ENCODE data around the gene WDR91. TPM values are rescaled to one million over a fixed set of nuclear protein-coding genes. Genes with fewer than 3 reads are reported as not detected.

The WDR91 gene
- 1.5 and 3.0 TPM in 2 replicates for total RNA-seq (2014; rRNA removed; shearing (Covaris generic); ENCODE audit: low replicate concordance)

- peak; percentile 90 for DNase-seq
- peak within 1 kb of the TSS; percentile 74 for H3K4me3 ChIP-seq
- H3K27me3 ChIP-seq = no peaks in the 10 kb centered on the region
- H3K9me3 ChIP-seq = no peaks in the 10 kb centered on the region
- H3K36me3 ChIP-seq = no peaks in the 10 kb centered on the region
Observed at GRCh38 chr7:135211179-135211945, at the start of gene WDR91. Gene WDR91, minus strand, starts transcription at chr7:135211526. Its CDS starts 24 bp downstream, at chr7:135211502.

DNA sequence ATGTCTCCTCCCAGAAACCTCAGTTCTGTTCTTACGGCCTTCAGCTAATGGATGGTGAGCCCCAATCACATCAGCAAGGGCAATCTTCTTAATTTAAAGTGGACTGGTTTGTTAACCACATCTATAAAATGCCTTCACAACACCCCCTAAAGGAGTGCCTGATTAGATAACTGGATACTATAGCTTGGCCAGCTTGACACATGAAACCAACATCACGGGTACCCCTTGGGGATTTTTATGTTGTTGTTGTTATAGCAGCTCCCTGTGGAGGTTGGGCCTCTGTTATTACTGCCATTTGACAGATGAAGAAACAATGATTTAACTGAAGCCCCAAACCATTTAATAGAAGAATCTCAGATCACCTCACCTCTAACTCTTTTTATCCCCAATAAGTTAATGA, 49.1 kb upstream of the WDR91 start:
- Histone ChIP-seq H3K4me3 (no peak overlapping the region), H3K9me3 (no peaks in the 10 kb centered on the region), H3K27me3 (no peaks in the 10 kb centered on the region), H3K36me3 (no peaks in the 10 kb centered on the region)
- DNase-seq = no peak

- Histone ChIP-seq H3K4me3 (no peak overlapping the region), H3K36me3 (no peaks in the 10 kb centered on the region), H3K27me3 (no peaks in the 10 kb centered on the region), H3K9me3 (no peaks in the 10 kb centered on the region)
- no peak for DNase-seq
Observed at GRCh38 chr7:135259702-135260101, 48.4 kb upstream of the WDR91 start.

- no peaks in the 10 kb centered on the region for H3K36me3 ChIP-seq
- no peak for DNase-seq
- no peaks in the 10 kb centered on the region for H3K9me3 ChIP-seq
- H3K4me3 ChIP-seq = no peak overlapping the region
- no peaks in the 10 kb centered on the region for H3K27me3 ChIP-seq
Observed at GRCh38 chr7:135258585-135258984, 47.3 kb upstream of the WDR91 start.

GRCh38 chr7:135257790-135258189, 46.5 kb upstream of the WDR91 start:
- H3K9me3 ChIP-seq = no peaks in the 10 kb centered on the region
- H3K4me3 ChIP-seq = no peak overlapping the region
- H3K27me3 ChIP-seq = no peaks in the 10 kb centered on the region
- no peak for DNase-seq
- no peaks in the 10 kb centered on the region for H3K36me3 ChIP-seq

DNA sequence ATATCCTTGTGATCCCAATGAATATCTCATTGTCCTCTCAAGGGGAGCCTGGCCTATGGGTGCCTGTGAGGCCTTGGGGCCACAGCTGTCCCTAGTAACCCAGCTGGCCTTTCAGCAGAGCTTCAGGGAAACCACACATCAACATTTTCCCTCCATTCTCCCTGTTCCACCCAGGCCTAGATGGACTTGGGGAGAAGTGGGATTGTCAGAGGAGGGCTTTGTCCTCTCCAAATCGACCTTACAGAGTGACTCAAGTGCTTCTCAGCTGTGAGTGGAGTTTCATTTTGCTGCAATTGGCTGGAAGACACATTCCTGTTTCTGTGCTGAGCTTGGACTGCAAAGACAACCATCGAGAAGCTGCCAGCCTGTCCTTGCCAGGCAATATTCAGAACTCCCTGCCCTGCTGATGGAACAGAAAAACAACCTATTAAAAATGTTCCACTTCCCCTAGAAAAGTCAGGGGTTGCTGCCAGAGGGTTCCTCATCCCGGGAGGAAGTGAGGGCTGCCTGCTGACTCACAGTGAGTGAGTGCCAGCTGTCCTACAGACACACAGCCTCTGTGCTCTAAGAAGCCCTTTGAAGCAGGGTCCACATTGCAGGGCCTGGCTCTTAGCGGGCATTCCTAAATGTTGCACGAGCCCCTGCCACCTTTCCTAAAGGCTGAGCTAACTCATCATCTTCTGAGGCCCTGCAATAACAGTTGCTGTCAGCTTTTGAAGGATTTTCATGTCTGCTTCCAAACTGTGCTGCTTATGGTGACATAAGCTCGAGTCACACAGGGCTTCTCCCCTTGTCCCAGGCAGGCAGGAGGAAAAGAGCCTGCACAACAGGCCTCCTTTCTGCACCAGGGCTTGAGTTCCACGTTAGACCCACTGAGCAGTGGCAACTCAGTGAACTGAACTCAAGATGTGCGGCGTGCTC, 42.8 kb upstream of the WDR91 start:
- Histone ChIP-seq H3K4me3 (no peak overlapping the region), H3K9me3 (no peaks in the 10 kb centered on the region), H3K36me3 (no peaks in the 10 kb centered on the region)

GRCh38 chr7:135251496-135252391, 40.4 kb upstream of the WDR91 start:
- no peaks in the 10 kb centered on the region for H3K9me3 ChIP-seq
- H3K36me3 ChIP-seq = no peaks in the 10 kb centered on the region
- no peak overlapping the region for H3K4me3 ChIP-seq
- H3K27me3 ChIP-seq = no peaks in the 10 kb centered on the region
- no peak for DNase-seq

More for the DNA sequence above, 42.8 kb upstream of the WDR91 start:
- no peaks in the 10 kb centered on the region for H3K27me3 ChIP-seq
- peak; percentile 90 for DNase-seq

DNA sequence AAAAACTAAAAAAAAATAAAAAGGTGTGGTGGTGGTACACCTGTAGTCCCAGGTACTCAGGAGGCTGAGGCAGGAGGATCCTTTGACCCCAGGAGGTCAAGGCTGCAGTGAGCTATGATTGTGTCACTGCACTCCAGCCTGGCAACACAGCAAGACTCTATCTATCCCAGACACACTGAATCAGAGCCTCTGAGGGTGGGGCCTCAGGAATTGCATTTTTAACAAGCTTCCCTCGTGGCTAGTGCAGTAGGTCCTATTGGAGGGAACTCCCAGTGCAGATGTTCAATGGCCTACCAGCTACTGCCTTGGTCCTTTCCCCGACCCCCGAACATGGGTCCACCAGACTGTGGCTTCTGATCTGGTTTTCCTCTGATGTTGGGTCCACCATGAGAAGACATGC, 37.2 kb upstream of the WDR91 start:
- no peaks in the 10 kb centered on the region for H3K36me3 ChIP-seq
- no peaks in the 10 kb centered on the region for H3K27me3 ChIP-seq
- no peak for DNase-seq
- no peak overlapping the region for H3K4me3 ChIP-seq
- no peaks in the 10 kb centered on the region for H3K9me3 ChIP-seq

DNA sequence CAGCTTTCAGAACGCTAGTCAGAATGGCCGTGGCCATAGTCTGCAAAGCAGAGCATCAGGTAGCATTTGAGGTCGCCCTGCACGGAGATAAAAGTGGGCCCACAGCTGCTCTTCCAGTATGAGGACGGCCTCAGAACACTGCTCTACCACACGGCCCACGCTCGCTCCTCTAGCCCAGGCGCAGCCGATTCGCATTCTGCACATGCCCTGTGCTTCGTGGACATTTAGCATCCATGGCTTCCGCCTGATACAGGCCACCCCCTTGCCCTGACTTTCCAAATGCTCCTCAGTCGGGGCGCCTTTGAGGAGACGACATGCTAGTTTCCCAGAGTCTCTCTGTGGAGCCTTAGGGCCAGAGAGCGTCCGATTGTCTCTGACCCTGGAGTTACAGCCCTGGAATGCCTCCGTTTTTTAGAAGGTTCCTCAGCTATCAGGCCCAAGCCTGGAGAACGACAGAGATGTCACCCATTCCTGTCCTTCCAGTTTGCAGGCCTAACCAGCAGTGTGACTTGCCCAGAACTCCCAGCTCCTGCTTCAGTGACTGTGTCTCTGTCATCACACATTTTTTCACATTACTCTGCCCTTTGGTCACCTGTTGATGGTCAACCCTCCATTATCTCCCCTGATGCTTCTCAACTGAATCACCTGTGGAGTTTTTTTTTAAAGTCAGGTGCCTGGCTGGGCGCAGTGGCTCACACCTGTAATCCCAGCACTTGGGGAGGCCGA, 36.6 kb upstream of the WDR91 start:
- Histone ChIP-seq H3K27me3 (no peaks in the 10 kb centered on the region), H3K36me3 (no peaks in the 10 kb centered on the region)

GRCh38 chr7:135246191-135246825, 35.0 kb upstream of the WDR91 start:
- Histone ChIP-seq H3K36me3 (no peaks in the 10 kb centered on the region), H3K4me3 (no peak overlapping the region), H3K9me3 (no peaks in the 10 kb centered on the region), H3K27me3 (no peaks in the 10 kb centered on the region)
- DNase-seq = no peak

More for the DNA sequence above, 36.6 kb upstream of the WDR91 start:
- Histone ChIP-seq H3K9me3 (no peaks in the 10 kb centered on the region), H3K4me3 (no peak overlapping the region)
- no peak for DNase-seq

- Histone ChIP-seq H3K4me3 (no peak overlapping the region), H3K36me3 (no peaks in the 10 kb centered on the region), H3K27me3 (no peaks in the 10 kb centered on the region), H3K9me3 (no peaks in the 10 kb centered on the region)
- no peak for DNase-seq
Observed at GRCh38 chr7:135245226-135246190, 34.2 kb upstream of the WDR91 start.

DNA sequence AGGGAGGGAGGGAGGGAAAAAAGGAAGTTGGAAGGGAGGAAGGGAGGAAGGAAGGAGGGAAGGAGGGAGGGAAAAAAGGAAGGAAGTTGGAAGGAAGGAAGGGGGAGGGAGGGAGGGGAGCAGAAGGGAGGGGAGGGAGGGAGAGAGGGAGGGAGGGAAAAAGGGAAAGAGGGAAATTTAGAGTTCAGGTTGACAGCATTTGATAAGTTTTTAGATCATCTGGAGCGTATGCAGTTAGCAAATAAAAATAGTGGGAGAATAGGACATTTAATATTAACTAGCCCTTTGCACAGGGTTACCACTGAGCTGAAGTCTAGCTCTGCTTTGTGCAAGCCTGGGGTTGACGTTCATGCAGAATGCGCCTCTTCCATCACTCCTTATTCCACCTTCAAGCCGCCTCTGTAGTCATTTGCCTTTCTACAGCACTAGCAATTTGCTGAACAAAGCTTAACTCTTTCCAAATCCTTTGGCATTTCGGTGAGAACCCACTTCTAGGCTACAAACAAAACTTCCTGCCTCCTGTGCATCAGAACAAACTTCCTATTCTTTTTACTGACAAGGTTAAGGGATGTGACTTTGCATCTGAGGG, 30.9 kb upstream of the WDR91 start:
- DNase-seq = no peak
- no peak overlapping the region for H3K4me3 ChIP-seq
- no peaks in the 10 kb centered on the region for H3K9me3 ChIP-seq
- H3K27me3 ChIP-seq = no peaks in the 10 kb centered on the region
- H3K36me3 ChIP-seq = no peaks in the 10 kb centered on the region

GRCh38 chr7:135240441-135240840, 29.1 kb upstream of the WDR91 start:
- Histone ChIP-seq H3K36me3 (no peaks in the 10 kb centered on the region), H3K27me3 (no peaks in the 10 kb centered on the region), H3K4me3 (no peak overlapping the region), H3K9me3 (no peaks in the 10 kb centered on the region)
- no peak for DNase-seq

- no peak overlapping the region for H3K4me3 ChIP-seq
- H3K27me3 ChIP-seq = no peaks in the 10 kb centered on the region
- H3K36me3 ChIP-seq = no peaks in the 10 kb centered on the region
- DNase-seq = no peak
- H3K9me3 ChIP-seq = no peaks in the 10 kb centered on the region
Observed at GRCh38 chr7:135239263-135239662, 27.9 kb upstream of the WDR91 start.

Data from MG63 (cell line).